Rectal smooth muscle tissue (tissue), 1 donor: Measurements from ENCODE around the gene UHMK1.
A peak's percentile ranks its signal among the peaks of the same experiment; 100 is the strongest.

Source experiments
- H3K27ac ChIP-seq: one replicate; pipeline ENCODE4 v1.7.0; 2013; ENCODE audit warnings: low read depth, low read length, inconsistent platforms
- H3K27me3 ChIP-seq: one replicate; pipeline ENCODE4 v1.7.0; 2013; ENCODE audit warnings: low read length; ENCODE audit not compliant: control insufficient read depth, insufficient read depth
- H3K36me3 ChIP-seq: one replicate; pipeline ENCODE4 v1.7.0; 2013; ENCODE audit warnings: low read length; ENCODE audit not compliant: control insufficient read depth, insufficient read depth
- H3K4me1 ChIP-seq: one replicate; pipeline ENCODE4 v1.7.0; 2013; ENCODE audit warnings: low read length; ENCODE audit not compliant: control insufficient read depth, insufficient read depth
- H3K4me3 ChIP-seq: one replicate; pipeline ENCODE4 v1.7.0; 2013; ENCODE audit warnings: low read length
- H3K9ac ChIP-seq: one replicate; pipeline ENCODE4 v1.7.0; 2013; ENCODE audit warnings: low read length

The UHMK1 gene

DNA sequence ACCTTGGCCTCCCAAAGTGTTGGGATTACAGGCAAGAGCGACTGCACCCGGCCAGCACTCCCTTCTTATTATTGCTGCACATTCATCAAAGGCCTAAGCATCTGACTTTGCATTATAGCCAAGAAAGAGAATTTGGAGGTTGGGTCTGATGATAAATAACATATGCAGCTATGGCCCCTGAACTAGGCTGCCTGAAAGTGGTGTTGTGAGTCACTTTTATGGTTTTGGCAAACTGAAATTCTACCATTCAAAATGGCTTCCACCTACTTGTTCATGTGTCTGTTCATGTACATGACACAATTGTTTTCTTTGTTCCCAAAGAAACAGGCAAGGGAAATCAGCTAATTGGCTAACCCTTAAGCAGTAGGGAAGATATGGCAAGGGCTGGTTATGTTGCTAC lies 38.9 kb downstream of the UHMK1 start:
- Histone ChIP-seq H3K27me3 (no peaks in the 10 kb centered on the region), H3K9ac (no peak overlapping the region), H3K4me1 (peaks cover 2% of the 10 kb centered on the region), H3K27ac (no peak overlapping the region), H3K36me3 (no peaks in the 10 kb centered on the region), H3K4me3 (no peak overlapping the region)

- Histone ChIP-seq H3K4me1 (peaks cover 8% of the 10 kb centered on the region), H3K27ac (no peak overlapping the region), H3K27me3 (no peaks in the 10 kb centered on the region), H3K9ac (no peak overlapping the region), H3K36me3 (no peaks in the 10 kb centered on the region), H3K4me3 (no peak overlapping the region)
Observed at GRCh38 chr1:162537216-162537615, 39.6 kb downstream of the UHMK1 start.

DNA sequence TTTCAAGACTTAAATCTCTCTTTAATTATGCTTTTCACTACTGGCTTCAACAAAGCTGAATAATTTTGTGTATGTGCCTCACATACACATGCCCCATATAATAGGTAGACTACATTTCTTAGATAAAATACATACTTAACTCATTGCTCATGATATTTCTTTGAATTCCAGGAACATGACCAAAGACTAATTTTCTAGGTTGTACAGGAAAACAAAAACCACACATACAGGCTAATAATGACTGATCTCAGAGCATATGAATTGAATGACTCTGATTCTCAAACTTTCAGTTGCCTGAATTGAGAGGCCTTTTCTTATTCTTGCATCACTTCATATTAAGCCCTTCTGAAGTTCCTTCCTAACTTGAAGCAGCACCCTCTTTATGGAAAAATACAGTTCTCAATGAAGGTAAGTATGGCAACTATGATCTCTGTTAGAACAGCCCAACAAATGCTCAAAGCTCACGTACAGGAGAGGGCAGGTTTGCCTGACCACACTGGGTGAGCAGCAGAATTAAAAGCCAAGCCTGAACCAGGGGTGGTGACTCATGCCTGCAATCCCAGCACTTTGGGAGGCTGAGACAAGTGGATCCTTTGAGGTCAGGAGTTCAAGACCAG lies 41.3 kb downstream of the UHMK1 start:
- Histone ChIP-seq H3K4me1 (peaks cover 8% of the 10 kb centered on the region), H3K27ac (no peak overlapping the region), H3K9ac (no peak overlapping the region)

GRCh38 chr1:162541619-162542141 lies 44.1 kb downstream of the UHMK1 start:
- Histone ChIP-seq H3K4me3 (no peak overlapping the region), H3K27ac (peak overlapping the region; percentile 63)

More for the DNA sequence above, 41.3 kb downstream of the UHMK1 start:
- H3K4me3 ChIP-seq = no peak overlapping the region
- no peaks in the 10 kb centered on the region for H3K27me3 ChIP-seq
- no peaks in the 10 kb centered on the region for H3K36me3 ChIP-seq

GRCh38 chr1:162543228-162543627 lies 45.6 kb downstream of the UHMK1 start:
- H3K36me3 ChIP-seq = no peaks in the 10 kb centered on the region
- peaks cover 8% of the 10 kb centered on the region for H3K4me1 ChIP-seq
- H3K27ac ChIP-seq = no peak overlapping the region

More at GRCh38 chr1:162541619-162542141, 44.1 kb downstream of the UHMK1 start:
- H3K9ac ChIP-seq = no peak overlapping the region
- peaks cover 8% of the 10 kb centered on the region for H3K4me1 ChIP-seq
- H3K27me3 ChIP-seq = no peaks in the 10 kb centered on the region
- no peaks in the 10 kb centered on the region for H3K36me3 ChIP-seq

GRCh38 chr1:162548170-162548569 lies 50.6 kb downstream of the UHMK1 start:
- Histone ChIP-seq H3K36me3 (no peaks in the 10 kb centered on the region), H3K27me3 (no peaks in the 10 kb centered on the region), H3K4me3 (no peak overlapping the region), H3K9ac (no peak overlapping the region), H3K27ac (peak overlapping the region; percentile 59), H3K4me1 (no peaks in the 10 kb centered on the region)

More at GRCh38 chr1:162543228-162543627, 45.6 kb downstream of the UHMK1 start:
- H3K27me3 ChIP-seq = no peaks in the 10 kb centered on the region
- H3K4me3 ChIP-seq = no peak overlapping the region
- H3K9ac ChIP-seq = no peak overlapping the region

GRCh38 chr1:162549001-162549400 lies 51.4 kb downstream of the UHMK1 start:
- peak overlapping the region; percentile 59 for H3K27ac ChIP-seq
- H3K4me3 ChIP-seq = no peak overlapping the region
- no peaks in the 10 kb centered on the region for H3K36me3 ChIP-seq
- H3K4me1 ChIP-seq = no peaks in the 10 kb centered on the region
- H3K27me3 ChIP-seq = no peaks in the 10 kb centered on the region
- no peak overlapping the region for H3K9ac ChIP-seq

DNA sequence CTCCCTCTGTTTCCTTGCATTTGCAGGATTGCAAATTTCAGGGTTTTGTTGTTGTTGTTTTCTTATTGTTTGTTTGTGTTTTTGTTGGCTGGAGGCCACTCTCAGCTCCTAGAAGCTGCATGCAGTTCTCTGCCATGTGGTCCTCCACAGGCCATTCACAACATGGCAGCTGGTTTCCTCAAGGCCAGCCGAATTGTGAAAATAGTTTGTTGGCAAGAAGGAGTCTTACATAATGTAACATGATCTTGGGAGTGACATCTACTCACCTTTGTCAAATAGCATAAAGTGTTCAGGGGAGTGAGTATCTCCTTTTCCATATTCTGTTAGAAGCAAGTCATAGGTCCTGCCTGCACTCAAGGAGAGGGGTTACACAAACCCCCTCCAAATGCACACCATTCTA lies 53.3 kb downstream of the UHMK1 start:
- Histone ChIP-seq H3K27ac (no peak overlapping the region), H3K9ac (no peak overlapping the region), H3K4me1 (no peaks in the 10 kb centered on the region), H3K36me3 (no peaks in the 10 kb centered on the region), H3K4me3 (no peak overlapping the region), H3K27me3 (no peaks in the 10 kb centered on the region)

- Histone ChIP-seq H3K36me3 (no peaks in the 10 kb centered on the region), H3K27ac (no peak overlapping the region), H3K4me1 (no peaks in the 10 kb centered on the region), H3K9ac (no peak overlapping the region), H3K27me3 (no peaks in the 10 kb centered on the region), H3K4me3 (no peak overlapping the region)
Observed at GRCh38 chr1:162551969-162552683, 54.5 kb downstream of the UHMK1 start.

DNA sequence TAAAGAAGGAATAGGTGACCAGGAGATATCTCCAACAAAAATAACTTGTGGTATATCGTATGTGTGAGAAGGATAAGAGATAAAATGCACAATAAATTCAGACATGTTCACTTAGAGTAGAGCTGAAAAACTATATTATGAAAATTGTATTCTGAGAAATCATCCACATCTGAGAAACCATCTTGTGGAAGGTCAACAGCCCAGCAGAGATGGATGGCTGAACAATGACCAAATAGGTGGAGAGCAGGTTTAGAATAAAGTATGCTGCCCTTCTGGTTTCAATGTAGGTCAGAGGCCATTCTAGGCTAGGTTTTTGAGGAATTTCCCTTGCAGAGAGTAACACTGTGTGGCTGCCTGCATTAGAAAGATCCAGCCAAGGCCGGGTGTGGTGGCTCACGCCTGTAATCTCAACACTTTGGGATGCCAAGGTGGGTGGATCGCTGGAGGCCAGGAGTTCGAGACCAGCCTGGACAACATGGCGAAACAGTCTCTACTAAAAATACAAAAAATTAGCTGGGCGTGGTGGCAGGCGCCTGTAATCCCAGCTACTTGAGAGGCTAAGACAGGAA lies 55.1 kb downstream of the UHMK1 start:
- no peak overlapping the region for H3K4me3 ChIP-seq
- no peak overlapping the region for H3K9ac ChIP-seq
- no peak overlapping the region for H3K27ac ChIP-seq
- H3K36me3 ChIP-seq = no peaks in the 10 kb centered on the region
- H3K27me3 ChIP-seq = no peaks in the 10 kb centered on the region
- no peaks in the 10 kb centered on the region for H3K4me1 ChIP-seq

DNA sequence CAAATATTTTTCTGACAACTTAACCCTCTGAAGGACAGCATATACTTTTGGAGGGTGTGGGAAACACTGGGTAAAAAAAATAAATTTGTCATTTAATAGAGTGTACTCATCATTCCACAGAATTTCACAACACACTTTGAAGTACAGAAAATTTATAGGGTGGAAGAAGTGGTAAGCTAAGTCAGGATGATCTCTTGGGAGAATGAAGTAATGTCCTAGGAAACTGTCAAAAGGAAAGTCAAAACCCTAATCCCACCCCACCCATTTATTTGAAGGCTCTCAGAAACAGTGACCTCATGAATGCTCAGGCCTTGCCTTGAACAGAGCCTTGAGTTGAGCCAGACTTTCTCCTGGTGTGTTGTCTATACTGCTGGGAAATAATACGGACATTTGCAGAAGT lies 56.6 kb downstream of the UHMK1 start:
- no peaks in the 10 kb centered on the region for H3K36me3 ChIP-seq
- H3K4me1 ChIP-seq = no peaks in the 10 kb centered on the region
- H3K4me3 ChIP-seq = no peak overlapping the region
- H3K9ac ChIP-seq = no peak overlapping the region
- no peaks in the 10 kb centered on the region for H3K27me3 ChIP-seq
- H3K27ac ChIP-seq = no peak overlapping the region

DNA sequence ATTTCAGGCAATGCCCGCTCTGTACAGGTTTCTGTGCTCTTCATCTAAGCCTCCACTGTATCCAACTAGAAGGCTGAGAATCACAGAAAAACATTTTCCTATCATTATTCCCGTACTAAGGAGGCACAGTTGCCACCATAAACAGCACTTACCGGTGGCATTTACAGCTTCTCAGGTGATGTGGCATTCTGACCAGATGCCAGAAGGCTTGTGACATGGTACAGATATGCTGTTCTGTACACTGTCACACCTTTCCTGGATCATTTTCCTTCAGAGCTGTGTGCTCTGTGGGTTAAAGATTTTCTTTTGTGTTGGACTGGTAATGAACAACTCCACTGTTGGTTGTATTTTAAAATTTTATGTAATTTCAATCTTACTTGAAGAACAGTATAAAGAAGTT lies 59.9 kb downstream of the UHMK1 start:
- no peaks in the 10 kb centered on the region for H3K36me3 ChIP-seq
- H3K4me1 ChIP-seq = peaks cover 5% of the 10 kb centered on the region
- no peak overlapping the region for H3K9ac ChIP-seq
- H3K27me3 ChIP-seq = no peaks in the 10 kb centered on the region
- H3K4me3 ChIP-seq = no peak overlapping the region
- no peak overlapping the region for H3K27ac ChIP-seq
